Measurements from ENCODE around the gene LYPD6B. TPM values are rescaled to one million over a fixed set of nuclear protein-coding genes. Genes with fewer than 3 reads are reported as not detected.

Gene LYPD6B
- polyA plus RNA-seq, 3 donors, result not detected

- no peaks in the 10 kb centered on the region for H3K36me3 Mint-ChIP-seq
- no peak overlapping the region for H3K4me3 Mint-ChIP-seq
- H4K20me1 ChIP-seq (ENCODE audit: insufficient read depth, low read length), result no peaks in the 10 kb centered on the region
- H3K27ac Mint-ChIP-seq, result no peak overlapping the region
- H3K9me3 Mint-ChIP-seq, result peaks cover 0 to 3% (median 0%) of the 10 kb centered on the region in 7 donors
- no peak for TF ChIP-seq CTCF (IDR thresholded peaks at IDR 0.05)
- no peak overlapping the region for H2AFZ ChIP-seq (ENCODE audit: insufficient read depth, low read depth, low read length, poor library complexity, severe bottlenecking)
- H3K36me3 ChIP-seq (replicated peaks in 1 of 2; ENCODE audit: control insufficient read depth in 1 of 2, insufficient read depth in 2 of 2, low read length in 2 of 2), result no peaks in the 10 kb centered on the region
- H3K4me1 Mint-ChIP-seq, result peaks cover 12% of the 10 kb centered on the region
- 98% methylated on average over 4 of the region's 5 CpGs for WGBS (ENCODE audit: insufficient coverage)
- no peak overlapping the region for H3K4me3 ChIP-seq (replicated peaks in 1 of 3; ENCODE audit: low read depth in 2 of 3, low read length in 3 of 3)
- no peaks in the 10 kb centered on the region for H3K79me2 ChIP-seq (ENCODE audit: insufficient read depth, low read length)
- H3K27ac ChIP-seq (ENCODE audit: low read depth in 1 of 2, low read length in 2 of 2), result no peak overlapping the region
- H3K27me3 ChIP-seq (ENCODE audit: control insufficient read depth in 2 of 2, insufficient read depth in 2 of 2, low read length in 2 of 2), result peaks cover 5 to 8% of the 10 kb centered on the region in 2 donors
- H3K27me3 Mint-ChIP-seq (ENCODE audit: low read depth in 3 of 3), result peaks cover 5 to 16% (median 12%) of the 10 kb centered on the region in 3 donors
- intact Hi-C loops (cut with micrococcal nuclease), result no loop called here
- DNase-seq, result no peak
- H3K9ac ChIP-seq (ENCODE audit: insufficient read depth, low read length, poor library complexity, severe bottlenecking), result no peak overlapping the region
- no peak overlapping the region for H3K4me2 ChIP-seq (replicated peaks; ENCODE audit: extremely low read depth, low read length, poor library complexity, severe bottlenecking)
- no peaks in the 10 kb centered on the region for H3K9me3 ChIP-seq (replicated peaks in 1 of 2; ENCODE audit: control insufficient read depth in 1 of 2, insufficient read depth in 1 of 2, low read length in 2 of 2)
- no peaks in the 10 kb centered on the region for H3K4me1 ChIP-seq (ENCODE audit: control insufficient read depth in 1 of 2, insufficient read depth in 2 of 2, low read length in 2 of 2)
Observed at GRCh38 chr2:149141046-149141445, 102.5 kb downstream of the LYPD6B start.

- peaks cover 0 to 3% (median 0%) of the 10 kb centered on the region in 7 donors for H3K9me3 Mint-ChIP-seq
- H4K20me1 ChIP-seq (ENCODE audit: insufficient read depth, low read length), result no peaks in the 10 kb centered on the region
- peaks cover 8 to 18% (median 16%) of the 10 kb centered on the region in 3 donors for H3K27me3 Mint-ChIP-seq (ENCODE audit: low read depth in 3 of 3)
- intact Hi-C loops (cut with micrococcal nuclease), result no loop called here
- H2AFZ ChIP-seq (ENCODE audit: insufficient read depth, low read depth, low read length, poor library complexity, severe bottlenecking), result no peak overlapping the region
- H3K4me2 ChIP-seq (replicated peaks; ENCODE audit: extremely low read depth, low read length, poor library complexity, severe bottlenecking), result no peak overlapping the region
- no peak overlapping the region for H3K9ac ChIP-seq (ENCODE audit: insufficient read depth, low read length, poor library complexity, severe bottlenecking)
- no CpG with 5 or more reads among the region's 1 CpG for WGBS (ENCODE audit: insufficient coverage)
- H3K4me3 ChIP-seq (replicated peaks in 1 of 3; ENCODE audit: low read depth in 2 of 3, low read length in 3 of 3), result no peak overlapping the region
- no peaks in the 10 kb centered on the region for H3K79me2 ChIP-seq (ENCODE audit: insufficient read depth, low read length)
- H3K4me1 ChIP-seq (ENCODE audit: control insufficient read depth in 1 of 2, insufficient read depth in 2 of 2, low read length in 2 of 2), result no peaks in the 10 kb centered on the region
- H3K9me3 ChIP-seq (replicated peaks in 1 of 2; ENCODE audit: control insufficient read depth in 1 of 2, insufficient read depth in 1 of 2, low read length in 2 of 2), result no peaks in the 10 kb centered on the region
- no peaks in the 10 kb centered on the region for H3K36me3 ChIP-seq (replicated peaks in 1 of 2; ENCODE audit: control insufficient read depth in 1 of 2, insufficient read depth in 2 of 2, low read length in 2 of 2)
- no peak overlapping the region for H3K27ac ChIP-seq (ENCODE audit: low read depth in 1 of 2, low read length in 2 of 2)
- no peak for TF ChIP-seq CTCF (IDR thresholded peaks at IDR 0.05)
- peaks cover 2 to 5% of the 10 kb centered on the region in 2 donors for H3K27me3 ChIP-seq (ENCODE audit: control insufficient read depth in 2 of 2, insufficient read depth in 2 of 2, low read length in 2 of 2)
- no peak overlapping the region for H3K27ac Mint-ChIP-seq
- H3K36me3 Mint-ChIP-seq, result no peaks in the 10 kb centered on the region
- H3K4me3 Mint-ChIP-seq, result no peak overlapping the region
- peaks cover 15% of the 10 kb centered on the region for H3K4me1 Mint-ChIP-seq
- no peak for DNase-seq
Observed at GRCh38 chr2:149143734-149144133, 105.2 kb downstream of the LYPD6B start.
